Measurements from ENCODE around the gene CNN2.

The CNN2 gene

GRCh38 chr19:1000591-1001537 is 25.5 kb upstream of the CNN2 start:
- ChIA-PET POLR2A (interaction anchor here (0.5 kb wide), 1 partner anchor 134 kb away, joined by 3 read pairs; no protein-coding TSS in a partner anchor), CTCF (interaction anchor here (0.8 to 1.1 kb wide), 5 partner anchors 21 to 241 kb away, joined by 3 to 4 read pairs (median 3); partner anchors contain the start of gene ATP5F1D)
- no peak for TF ChIP-seq CTCF (IDR thresholded peaks at IDR 0.05; ENCODE audit: control extremely low read depth, extremely low read depth, low read depth, missing control alignments)
- no peak for DNase-seq (ENCODE audit: extremely low spot score)

- CTCF ChIA-PET = interaction anchor here (0.8 to 1.0 kb wide), 4 partner anchors 42 to 240 kb away, joined by 3 to 4 read pairs (median 3); partner anchors contain the start of gene ATP5F1D
- TF ChIP-seq CTCF (IDR thresholded peaks at IDR 0.05; ENCODE audit: control extremely low read depth, extremely low read depth, low read depth, missing control alignments) = peak; percentile 94
- peak; percentile 84 for DNase-seq (ENCODE audit: extremely low spot score)
- POLR2A ChIA-PET = no interaction called here
Measured at GRCh38 chr19:1001538-1002166, 24.8 kb upstream of the CNN2 start.

GRCh38 chr19:1002600-1002999 is 23.8 kb upstream of the CNN2 start:
- no peak for TF ChIP-seq CTCF (IDR thresholded peaks at IDR 0.05; ENCODE audit: control extremely low read depth, extremely low read depth, low read depth, missing control alignments)
- ChIA-PET POLR2A (interaction anchor here (0.6 to 0.7 kb wide), 2 partner anchors 15 to 1148 kb away, joined by 3 to 4 read pairs; no protein-coding TSS in a partner anchor), CTCF (no interaction called here)
- DNase-seq (ENCODE audit: extremely low spot score) = no peak

- POLR2A ChIA-PET = interaction anchor here (0.6 kb wide), 2 partner anchors 13 to 1148 kb away, joined by 3 read pairs; no protein-coding TSS in a partner anchor
- CTCF ChIA-PET = interaction anchor here (0.8 to 1.4 kb wide), 4 partner anchors 19 to 233 kb away, joined by 3 to 5 read pairs (median 4); partner anchors contain the start of gene WDR18
- DNase-seq (ENCODE audit: extremely low spot score) = no peak
- TF ChIP-seq CTCF (IDR thresholded peaks at IDR 0.05; ENCODE audit: control extremely low read depth, extremely low read depth, low read depth, missing control alignments) = no peak
Measured at GRCh38 chr19:1003283-1003682, 23.1 kb upstream of the CNN2 start.

- POLR2A ChIA-PET = interaction anchor here (0.6 kb wide), 2 partner anchors 11 to 57 kb away, joined by 3 read pairs; no protein-coding TSS in a partner anchor
- no peak for TF ChIP-seq CTCF (IDR thresholded peaks at IDR 0.05; ENCODE audit: control extremely low read depth, extremely low read depth, low read depth, missing control alignments)
- CTCF ChIA-PET = interaction anchor here (0.6 to 2.4 kb wide), 7 partner anchors 15 to 234 kb away, joined by 3 to 7 read pairs (median 4); partner anchors contain the start of gene WDR18
- DNase-seq (ENCODE audit: extremely low spot score) = no peak
Measured at GRCh38 chr19:1004204-1004802, 22.1 kb upstream of the CNN2 start.
